Epithelial cell of esophagus (primary cell): ENCODE measurements around the gene TNFRSF14.

Source experiments
- DNase-seq: peaks from one replicate; pipeline ENCODE4 v3.0.0; 2010; ENCODE audit warnings: low read depth
- H3K4me3 ChIP-seq: 2 replicates; pipeline ENCODE4 v1.5.1; 2011; ENCODE audit warnings: mild to moderate bottlenecking, low read length, control low read depth
- TF ChIP-seq, protein P1 (sequence below): IDR thresholded peaks from 2 replicates; pipeline ENCODE4 v1.5.1; 2011; ENCODE audit warnings: low read depth, mild to moderate bottlenecking, low read length, control low read depth, inconsistent platforms; ENCODE audit not compliant: insufficient read depth; ENCODE audit errors: missing control alignments

Gene TNFRSF14

DNA sequence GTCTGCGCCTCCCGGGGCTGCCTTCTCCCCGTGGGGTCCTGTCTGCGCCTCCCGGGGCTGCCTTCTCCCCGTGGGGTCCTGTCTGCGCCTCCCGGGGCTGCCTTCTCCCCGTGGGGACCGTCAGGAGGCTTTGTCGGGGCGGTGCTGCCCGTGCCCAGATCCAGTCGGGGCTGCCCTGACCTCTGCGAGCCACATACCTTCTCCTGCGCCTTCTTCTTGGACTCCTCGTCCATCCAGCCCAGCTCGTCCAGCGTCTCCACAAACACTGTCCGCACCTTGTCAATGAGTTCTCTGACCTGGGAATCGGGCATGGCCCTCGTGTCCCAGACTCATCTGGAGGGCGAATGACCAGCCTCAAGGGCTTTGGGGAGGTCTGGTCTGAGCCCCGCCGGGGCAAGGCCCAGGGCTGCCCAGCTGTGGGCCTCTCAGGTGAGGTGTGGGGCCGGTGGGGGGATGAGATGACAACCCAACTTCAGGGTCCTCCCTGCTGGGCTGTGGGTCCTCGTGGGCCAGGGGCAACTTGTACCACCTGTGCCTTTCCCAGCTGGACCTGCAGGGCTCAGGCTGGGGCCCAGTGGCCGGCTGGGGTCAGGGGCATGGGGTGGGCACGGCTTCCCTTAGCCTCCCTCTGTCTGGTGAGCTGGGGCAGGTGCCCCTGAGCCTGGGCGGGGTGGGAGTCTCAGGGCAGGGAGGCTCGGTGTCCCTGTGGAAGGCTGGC, 39.8 kb downstream of the TNFRSF14 start:
- no peak for DNase-seq
- H3K4me3 ChIP-seq, result no peak overlapping the region
- TF ChIP-seq, protein P1, sequence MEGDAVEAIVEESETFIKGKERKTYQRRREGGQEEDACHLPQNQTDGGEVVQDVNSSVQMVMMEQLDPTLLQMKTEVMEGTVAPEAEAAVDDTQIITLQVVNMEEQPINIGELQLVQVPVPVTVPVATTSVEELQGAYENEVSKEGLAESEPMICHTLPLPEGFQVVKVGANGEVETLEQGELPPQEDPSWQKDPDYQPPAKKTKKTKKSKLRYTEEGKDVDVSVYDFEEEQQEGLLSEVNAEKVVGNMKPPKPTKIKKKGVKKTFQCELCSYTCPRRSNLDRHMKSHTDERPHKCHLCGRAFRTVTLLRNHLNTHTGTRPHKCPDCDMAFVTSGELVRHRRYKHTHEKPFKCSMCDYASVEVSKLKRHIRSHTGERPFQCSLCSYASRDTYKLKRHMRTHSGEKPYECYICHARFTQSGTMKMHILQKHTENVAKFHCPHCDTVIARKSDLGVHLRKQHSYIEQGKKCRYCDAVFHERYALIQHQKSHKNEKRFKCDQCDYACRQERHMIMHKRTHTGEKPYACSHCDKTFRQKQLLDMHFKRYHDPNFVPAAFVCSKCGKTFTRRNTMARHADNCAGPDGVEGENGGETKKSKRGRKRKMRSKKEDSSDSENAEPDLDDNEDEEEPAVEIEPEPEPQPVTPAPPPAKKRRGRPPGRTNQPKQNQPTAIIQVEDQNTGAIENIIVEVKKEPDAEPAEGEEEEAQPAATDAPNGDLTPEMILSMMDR, result no peak

DNA sequence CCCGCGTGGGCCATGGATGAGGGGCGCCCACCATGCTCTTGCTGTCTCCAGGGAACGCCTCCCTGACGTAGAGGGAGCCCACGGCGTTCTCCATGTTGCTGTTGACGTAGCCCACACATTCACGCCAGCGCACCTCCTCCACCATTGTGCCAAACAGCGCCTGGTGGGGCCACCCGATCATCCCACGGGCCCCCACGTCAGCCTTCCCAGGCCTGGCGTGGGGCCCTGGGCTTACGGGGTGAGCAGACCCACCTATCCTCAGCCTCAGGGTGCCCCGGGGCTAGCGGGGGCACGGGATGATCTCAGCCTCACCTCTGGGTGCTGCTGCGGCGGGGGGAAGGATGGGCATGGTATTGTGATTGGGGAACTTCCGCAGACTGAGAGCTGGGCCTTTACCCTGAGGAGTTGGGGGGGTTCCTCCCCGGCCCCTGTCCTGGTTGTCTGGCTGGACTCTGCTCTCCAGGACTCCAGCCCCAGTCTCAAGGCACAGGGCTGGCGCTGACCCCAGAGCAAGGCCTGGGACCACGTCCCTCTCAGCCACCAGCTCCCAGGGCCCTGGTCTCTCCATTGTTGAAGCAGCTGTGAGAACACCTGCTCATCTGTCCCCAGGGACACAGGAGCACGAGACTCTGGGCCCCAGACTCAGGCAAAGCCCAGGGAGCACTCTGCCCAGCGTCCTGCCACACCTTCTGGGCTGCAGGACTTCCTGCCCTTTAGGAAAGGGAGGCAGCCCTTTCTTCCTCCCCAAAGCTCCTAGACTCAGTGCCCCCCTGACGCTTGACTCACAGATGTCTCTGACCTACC, 40.6 kb downstream of the TNFRSF14 start:
- H3K4me3 ChIP-seq, result no peak overlapping the region
- TF ChIP-seq, protein P1, result no peak
- no peak for DNase-seq

DNA sequence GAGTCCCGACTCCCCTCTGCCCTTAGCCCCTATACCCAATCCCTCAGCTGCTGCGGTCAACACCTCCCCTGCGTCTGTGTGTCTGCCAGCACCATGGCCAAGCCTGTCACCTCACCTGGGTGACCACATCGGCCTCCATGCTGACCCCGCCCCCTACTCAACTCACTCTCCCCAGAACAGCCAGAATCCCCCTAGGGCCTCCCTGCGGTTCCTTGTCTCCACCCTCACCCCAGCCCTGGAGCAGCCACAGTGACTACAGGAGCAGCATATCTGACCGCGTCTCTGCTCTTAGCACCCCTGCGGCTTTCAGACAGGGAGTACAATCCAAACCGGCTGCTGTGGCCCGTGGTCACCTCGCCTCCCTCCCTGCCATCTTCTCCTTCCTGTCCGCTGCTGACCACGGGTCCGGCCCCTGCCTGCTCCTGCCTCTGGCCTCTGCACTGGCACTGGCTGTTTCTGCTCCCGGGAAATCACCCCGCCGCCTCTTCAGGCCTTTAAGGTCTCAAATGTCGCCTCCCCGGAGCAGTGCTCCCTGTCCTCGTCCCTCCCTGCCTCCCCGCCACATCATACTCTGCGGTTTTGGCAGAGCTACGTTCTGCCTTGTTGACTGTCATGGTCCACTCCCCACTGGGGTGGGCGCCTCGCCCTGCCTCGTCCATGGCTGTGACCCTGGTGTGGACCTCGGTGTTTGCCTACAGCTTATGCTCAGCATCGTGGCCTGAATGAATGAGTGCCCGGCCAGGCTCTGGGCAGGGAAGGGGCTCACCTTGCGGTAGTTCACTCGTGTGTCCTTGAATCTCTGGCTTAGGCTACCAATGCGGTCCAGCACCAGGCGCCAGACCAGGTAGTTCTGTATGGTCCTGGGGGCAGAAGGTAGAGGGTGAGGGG, 41.5 kb downstream of the TNFRSF14 start:
- no peak for DNase-seq
- no peak overlapping the region for H3K4me3 ChIP-seq
- TF ChIP-seq, protein P1, result no peak

DNA sequence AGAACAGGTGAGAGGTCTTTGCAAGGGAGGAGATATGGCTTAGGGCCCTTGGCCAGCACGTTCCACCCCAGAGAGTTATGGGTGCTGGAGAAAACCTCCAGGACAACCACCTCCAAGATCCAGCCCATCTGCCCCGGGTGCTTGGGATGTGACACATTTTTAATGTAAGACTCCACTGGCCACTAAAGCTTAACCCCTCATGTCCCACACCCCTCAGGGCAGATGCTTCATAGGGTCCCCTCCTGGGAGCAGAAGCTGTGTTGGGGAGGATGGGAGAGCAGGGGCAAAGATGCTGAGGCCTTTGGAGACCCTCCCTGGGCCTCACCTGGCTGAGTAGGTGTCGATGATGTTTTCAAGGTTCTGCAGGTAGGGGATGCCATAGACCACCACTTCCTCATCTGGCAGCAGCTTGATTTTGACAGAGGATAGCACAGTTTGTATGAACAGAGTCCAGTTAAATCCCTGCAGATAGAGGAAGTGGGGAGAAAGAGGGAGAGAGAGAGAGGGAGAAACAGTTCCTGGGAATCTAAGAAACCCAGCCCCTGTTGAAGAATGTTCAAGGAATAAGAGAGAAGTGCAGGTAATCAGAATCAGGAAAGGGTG, 42.3 kb downstream of the TNFRSF14 start:
- no peak overlapping the region for H3K4me3 ChIP-seq
- TF ChIP-seq, protein P1, result no peak

DNA sequence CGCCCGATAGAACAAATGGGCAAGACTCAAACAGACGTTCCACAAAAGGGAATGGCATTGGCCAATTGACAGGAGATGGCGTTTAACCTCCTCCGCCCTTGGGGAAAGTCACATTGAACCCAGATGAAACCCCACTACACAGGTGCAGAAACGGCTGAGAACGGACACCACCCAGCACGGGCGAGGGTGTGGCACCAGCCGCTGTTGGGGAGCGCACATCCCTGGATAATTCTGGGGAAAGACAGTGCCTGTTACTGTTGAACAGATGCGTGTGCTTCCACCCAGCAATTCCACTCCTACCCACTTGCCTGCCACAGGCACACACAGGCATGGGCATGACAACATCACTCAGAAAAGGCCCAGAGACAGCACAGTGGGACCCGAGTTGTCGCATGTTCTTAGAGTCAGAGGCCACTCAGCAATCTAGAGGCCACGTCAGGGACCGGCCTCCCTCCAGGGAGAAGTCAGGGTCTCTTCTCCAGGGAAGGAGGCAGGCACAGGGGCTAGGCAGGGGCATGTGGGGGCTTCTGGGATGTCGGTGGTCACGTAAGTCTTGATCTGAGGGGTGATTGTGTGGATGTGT, 45.6 kb downstream of the TNFRSF14 start:
- no peak overlapping the region for H3K4me3 ChIP-seq
- TF ChIP-seq, protein P1, result no peak
- no peak for DNase-seq

More for the DNA sequence above, 42.3 kb downstream of the TNFRSF14 start:
- DNase-seq, result no peak

DNA sequence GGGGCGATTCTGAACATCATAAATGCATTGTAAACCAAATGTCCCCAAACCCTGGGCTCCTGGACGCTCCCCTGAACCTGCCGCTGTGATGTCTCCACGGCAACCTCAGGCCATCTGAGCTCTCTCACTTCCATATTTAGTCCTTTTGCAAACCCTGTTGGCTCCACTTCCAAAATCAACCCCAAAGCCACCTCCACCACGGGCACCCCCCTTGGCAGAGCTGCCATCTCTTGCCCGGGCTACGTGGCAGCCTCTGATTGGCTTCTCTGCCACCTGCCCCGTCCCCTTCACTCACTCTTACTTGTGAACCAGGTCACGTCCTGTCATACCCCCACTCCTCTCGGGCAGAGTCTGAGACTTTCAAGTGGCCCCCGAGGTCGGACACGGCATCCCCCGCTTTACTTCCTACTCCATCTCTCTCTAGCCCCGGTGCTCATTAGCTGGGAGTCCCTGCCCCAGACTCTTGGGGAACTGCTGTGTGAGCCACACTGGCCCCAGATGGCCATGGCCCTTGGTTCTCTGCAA, 46.2 kb downstream of the TNFRSF14 start:
- no peak overlapping the region for H3K4me3 ChIP-seq
- no peak for DNase-seq
- TF ChIP-seq, protein P1, result no peak
